Cardiac muscle cell (in vitro differentiated cells and primary cell): ENCODE results near the gene RALGPS1. TPM values are rescaled to one million over a fixed set of nuclear protein-coding genes. Genes with fewer than 3 reads are reported as not detected.

ENCODE experiments used
- DNase-seq, 2 donors: peaks; one replicate each; pipeline versions ENCODE4 v3.0.0 to v3.0.0-alpha.2; 2010 to 2017; ENCODE audit warnings: low read depth in 1 of 2, low spot score in 1 of 2
- H3K27ac ChIP-seq: fragments of 200-600 bp; sonication (generic); 2 replicates; pipeline ENCODE4 v1.5.1; 2016
- H3K27me3 ChIP-seq: fragments of 200-600 bp; sonication (generic); 2 replicates; pipeline ENCODE4 v1.6.0; 2016; ENCODE audit warnings: control low read depth
- H3K36me3 ChIP-seq: fragments of 200-600 bp; sonication (generic); 2 replicates; pipeline ENCODE4 v1.5.1; 2016; ENCODE audit warnings: control low read depth
- H3K4me1 ChIP-seq: fragments of 200-600 bp; sonication (generic); 2 replicates; pipeline ENCODE4 v1.8.1; 2017; ENCODE audit warnings: low read depth, mild to moderate bottlenecking, mixed run types
- H3K4me3 ChIP-seq: fragments of 200-600 bp; sonication (generic); 2 replicates; pipeline ENCODE4 v1.5.1; 2016; ENCODE audit warnings: mild to moderate bottlenecking
- H3K9me3 ChIP-seq: fragments of 200-600 bp; sonication (generic); 2 replicates; pipeline ENCODE4 v1.5.1; 2017; ENCODE audit warnings: low read depth, mild to moderate bottlenecking, control low read depth
- polyA plus RNA-seq: library from polyadenylated mRNA; unstranded; fragments of >200 nt; fragmentation: Nextera tagmentation; extraction: Ambion mirVana; gene quantifications from 2 replicates; pipeline ENCODE4 v1.2.1, GENCODE V29; 2016
- total RNA-seq: library from RNA; depleted of rRNA; stranded (reverse); fragments of >200 nt; gene quantifications from 2 replicates; pipeline ENCODE4 v1.2.3, GENCODE V29; 2016
- TF ChIP-seq, protein P1 (sequence below): IDR thresholded peaks from 2 replicates; pipeline ENCODE4 v1.5.1; 2012; ENCODE audit warnings: low read depth, mild to moderate bottlenecking, low read length

The RALGPS1 gene
- total and polyA plus RNA-seq, 2 experiments from 2014 or later: 14.1 to 16.1 TPM

DNA sequence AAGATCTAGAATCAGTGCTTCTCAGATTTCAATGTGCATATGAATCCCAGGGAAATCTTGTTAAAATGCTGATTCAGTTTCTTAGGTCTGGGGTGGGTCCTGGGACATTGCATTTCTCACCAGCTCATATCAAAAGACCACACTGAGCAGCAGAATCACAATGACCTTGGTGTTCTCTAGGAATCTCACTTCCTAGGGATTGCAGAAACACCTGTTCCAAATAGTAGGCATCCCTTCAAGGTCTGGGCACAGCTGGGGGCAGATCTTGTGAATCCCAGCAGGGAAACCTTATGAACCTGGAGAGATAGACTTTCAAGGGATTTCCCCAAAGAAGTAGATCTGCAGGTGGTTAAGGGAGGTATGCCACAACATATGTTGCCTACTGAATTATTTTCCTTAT lies 341.1 kb downstream of the RALGPS1 start:
- no peak overlapping the region for H3K4me3 ChIP-seq
- H3K4me1 ChIP-seq: peaks cover 19% of the 10 kb centered on the region
- no peak for DNase-seq
- no peaks in the 10 kb centered on the region for H3K27me3 ChIP-seq
- H3K9me3 ChIP-seq: no peaks in the 10 kb centered on the region
- H3K36me3 ChIP-seq: no peaks in the 10 kb centered on the region
- H3K27ac ChIP-seq: no peak overlapping the region
- TF ChIP-seq, protein P1, sequence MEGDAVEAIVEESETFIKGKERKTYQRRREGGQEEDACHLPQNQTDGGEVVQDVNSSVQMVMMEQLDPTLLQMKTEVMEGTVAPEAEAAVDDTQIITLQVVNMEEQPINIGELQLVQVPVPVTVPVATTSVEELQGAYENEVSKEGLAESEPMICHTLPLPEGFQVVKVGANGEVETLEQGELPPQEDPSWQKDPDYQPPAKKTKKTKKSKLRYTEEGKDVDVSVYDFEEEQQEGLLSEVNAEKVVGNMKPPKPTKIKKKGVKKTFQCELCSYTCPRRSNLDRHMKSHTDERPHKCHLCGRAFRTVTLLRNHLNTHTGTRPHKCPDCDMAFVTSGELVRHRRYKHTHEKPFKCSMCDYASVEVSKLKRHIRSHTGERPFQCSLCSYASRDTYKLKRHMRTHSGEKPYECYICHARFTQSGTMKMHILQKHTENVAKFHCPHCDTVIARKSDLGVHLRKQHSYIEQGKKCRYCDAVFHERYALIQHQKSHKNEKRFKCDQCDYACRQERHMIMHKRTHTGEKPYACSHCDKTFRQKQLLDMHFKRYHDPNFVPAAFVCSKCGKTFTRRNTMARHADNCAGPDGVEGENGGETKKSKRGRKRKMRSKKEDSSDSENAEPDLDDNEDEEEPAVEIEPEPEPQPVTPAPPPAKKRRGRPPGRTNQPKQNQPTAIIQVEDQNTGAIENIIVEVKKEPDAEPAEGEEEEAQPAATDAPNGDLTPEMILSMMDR: no peak

DNA sequence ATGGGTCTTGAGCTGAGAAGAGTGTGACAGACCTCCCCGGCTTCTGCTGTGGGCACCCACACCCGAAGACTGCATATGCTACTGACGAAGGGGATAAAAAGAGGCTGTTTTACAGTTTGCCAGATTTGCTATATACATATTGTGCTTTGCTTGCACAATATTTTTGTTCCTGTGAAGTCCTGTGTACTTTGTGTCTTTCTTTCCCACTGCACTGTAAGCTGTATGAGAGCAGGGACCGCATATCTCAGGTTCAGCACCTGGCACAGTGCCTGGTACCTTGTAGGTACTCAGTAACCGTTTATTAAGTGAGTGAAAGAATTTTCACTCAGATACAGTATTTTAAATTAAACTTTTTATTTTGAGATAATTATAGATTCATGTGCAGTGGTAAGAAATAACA lies 341.7 kb downstream of the RALGPS1 start:
- Histone ChIP-seq H3K27me3 (no peaks in the 10 kb centered on the region), H3K4me1 (peaks cover 19% of the 10 kb centered on the region), H3K9me3 (no peaks in the 10 kb centered on the region), H3K36me3 (no peaks in the 10 kb centered on the region), H3K4me3 (no peak overlapping the region), H3K27ac (no peak overlapping the region)
- TF ChIP-seq, protein P1: no peak
- no peak for DNase-seq

DNA sequence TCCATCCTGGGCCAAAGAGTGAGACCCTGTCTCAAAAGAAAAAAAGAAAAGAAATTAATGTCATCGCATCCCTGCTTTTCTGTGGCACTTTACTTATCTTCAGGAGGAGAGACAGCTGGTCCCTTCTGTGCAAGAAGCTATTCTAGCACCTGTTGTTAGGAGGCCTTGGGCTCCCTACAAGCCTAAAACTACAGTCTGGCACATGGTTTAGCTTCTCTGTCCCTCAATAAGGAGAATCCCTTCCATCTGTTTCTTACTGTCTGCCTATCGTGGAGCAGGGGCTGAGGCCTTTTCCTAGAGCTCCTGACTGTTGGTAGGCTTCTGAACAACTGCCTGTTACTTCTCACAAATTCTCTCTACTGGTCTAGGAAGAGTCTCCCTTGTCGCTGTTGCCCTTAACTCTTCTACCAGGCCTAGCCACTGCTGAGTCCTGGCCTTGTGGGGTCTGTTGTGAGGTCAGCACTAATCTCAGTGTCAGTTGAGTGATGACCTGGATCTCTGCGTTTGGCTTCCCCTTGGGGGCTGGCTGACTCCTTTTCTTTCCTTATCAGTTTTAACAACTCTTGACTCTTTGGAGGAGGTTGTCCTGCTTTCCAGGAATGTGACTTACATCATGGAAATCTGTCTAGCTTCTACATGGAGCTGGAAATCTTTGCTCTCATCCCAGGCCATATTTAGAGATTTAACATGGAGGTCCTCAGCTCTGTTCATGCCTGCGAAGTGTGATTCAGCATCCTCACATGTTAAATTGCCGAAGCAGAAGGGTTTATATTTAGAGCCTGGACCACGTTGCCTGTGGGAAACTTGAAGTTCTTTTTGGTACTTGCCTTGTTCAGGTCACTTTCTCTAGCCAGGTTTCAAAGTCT lies 344.3 kb downstream of the RALGPS1 start:
- TF ChIP-seq, protein P1: no peak
- peaks cover 21% of the 10 kb centered on the region for H3K4me1 ChIP-seq
- H3K4me3 ChIP-seq: no peak overlapping the region
- no peaks in the 10 kb centered on the region for H3K9me3 ChIP-seq
- H3K27me3 ChIP-seq: no peaks in the 10 kb centered on the region
- H3K36me3 ChIP-seq: no peaks in the 10 kb centered on the region
- peak overlapping the region; percentile 91 for H3K27ac ChIP-seq
- DNase-seq: peak; percentile 8 to 84

DNA sequence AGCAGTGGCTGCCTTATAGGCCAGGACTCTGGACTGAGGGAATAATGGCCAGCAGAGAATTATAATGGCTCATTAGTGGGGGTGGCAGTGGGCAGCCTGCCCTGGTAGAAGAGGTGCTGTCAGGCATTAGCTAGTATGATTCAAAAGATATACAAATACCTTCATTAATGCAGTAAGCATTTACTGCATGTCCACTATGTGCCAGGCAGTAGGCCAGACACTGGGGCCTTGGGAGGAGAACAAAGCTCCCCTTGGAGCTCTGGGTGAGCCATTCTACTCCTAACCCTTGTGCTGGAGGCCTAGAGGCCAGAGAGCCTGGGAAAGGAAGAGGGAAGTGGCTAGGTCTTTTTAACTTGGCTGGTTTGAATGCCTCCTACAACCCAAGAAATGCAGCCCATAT lies 348.0 kb downstream of the RALGPS1 start:
- Histone ChIP-seq H3K36me3 (no peaks in the 10 kb centered on the region), H3K4me1 (peaks cover 28% of the 10 kb centered on the region), H3K4me3 (no peak overlapping the region), H3K27me3 (no peaks in the 10 kb centered on the region), H3K9me3 (no peaks in the 10 kb centered on the region), H3K27ac (peak overlapping the region; percentile 38)
- TF ChIP-seq, protein P1: no peak
- DNase-seq: no peak

DNA sequence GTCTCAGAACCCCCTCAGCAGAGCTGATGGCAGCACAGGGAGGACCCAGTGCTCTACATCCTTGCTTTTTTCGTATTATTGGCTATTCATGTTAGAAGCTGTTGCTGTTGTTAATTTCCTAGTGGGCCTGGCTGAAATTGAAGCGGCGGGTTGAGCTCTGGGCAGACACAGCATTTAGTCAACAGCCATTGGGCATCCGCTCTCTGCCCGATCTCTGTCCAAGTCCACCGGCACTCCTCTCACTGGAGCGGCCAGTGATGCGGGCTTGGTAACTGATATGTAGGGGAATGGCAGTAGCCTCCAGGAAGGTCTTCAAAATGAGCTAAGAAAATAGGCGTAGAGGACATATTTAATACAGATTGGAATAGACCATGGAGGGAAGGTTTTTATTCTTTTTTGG lies 348.7 kb downstream of the RALGPS1 start:
- Histone ChIP-seq H3K36me3 (no peaks in the 10 kb centered on the region), H3K4me1 (peaks cover 26% of the 10 kb centered on the region), H3K9me3 (no peaks in the 10 kb centered on the region), H3K27me3 (no peaks in the 10 kb centered on the region), H3K27ac (peak overlapping the region; percentile 38), H3K4me3 (no peak overlapping the region)
- TF ChIP-seq, protein P1: no peak
- DNase-seq: no peak
